Measurements from ENCODE around the gene PITHD1.
A peak's percentile ranks its signal among the peaks of the same experiment; 100 is the strongest.

The PITHD1 gene

DNA sequence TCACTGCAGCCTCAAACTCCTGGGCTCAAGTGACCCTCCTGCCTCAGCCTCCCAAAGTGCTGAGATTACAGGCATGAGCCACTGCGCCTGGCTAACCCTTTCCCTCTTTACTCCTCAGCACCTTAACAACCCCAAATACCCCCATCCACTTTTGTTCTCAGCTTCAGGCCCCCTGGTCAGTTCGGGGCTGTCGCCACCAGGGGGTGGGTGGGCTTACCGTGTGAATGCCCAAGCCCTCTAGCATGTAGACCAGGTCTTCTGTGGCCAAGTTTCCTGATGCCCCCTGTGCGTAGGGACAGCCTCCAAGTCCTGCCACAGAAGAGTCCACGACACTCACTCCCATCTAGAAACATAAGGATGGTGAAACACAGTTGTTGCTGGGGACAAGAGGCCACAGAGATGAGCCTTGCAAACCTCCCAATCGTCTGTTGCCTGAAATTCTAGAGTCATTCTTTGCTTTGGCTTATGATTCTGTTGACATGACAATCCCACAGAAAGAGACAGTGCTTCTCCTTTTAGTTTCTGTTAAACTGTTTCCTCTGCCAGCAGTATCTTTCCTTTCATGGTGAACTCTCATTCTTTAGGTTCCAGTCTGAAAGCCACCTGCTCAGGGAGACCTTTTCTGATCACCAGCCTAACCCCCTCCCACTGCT is 26.1 kb downstream of the PITHD1 start:
- DNase-seq = peak in 1 of 3 donors; percentile 41
- POLR2A ChIA-PET = interaction anchor here (0.6 kb wide), 1 partner anchor 153 kb away, joined by 3 read pairs; no protein-coding TSS in a partner anchor
- no peaks in the 10 kb centered on the region for H3K9me3 ChIP-seq (ENCODE audit: control extremely low read depth in 1 of 5, control insufficient read depth in 4 of 5, insufficient read depth in 2 of 5, low read depth in 1 of 5, low read length in 4 of 5)
- H3K36me3 ChIP-seq (ENCODE audit: control insufficient read depth in 4 of 4, insufficient read depth in 4 of 4, low read length in 3 of 4) = peaks cover 2 to 10% (median 8%) of the 10 kb centered on the region in 4 experiments
- H3K4me3 ChIP-seq (ENCODE audit: control insufficient read depth in 1 of 7, extremely low read depth in 1 of 7, insufficient read depth in 4 of 7, low read depth in 2 of 7, low read length in 6 of 7) = no peak overlapping the region
- no peaks in the 10 kb centered on the region for H3K27me3 ChIP-seq (replicated peaks in 2 of 5; ENCODE audit: control insufficient read depth in 4 of 5, insufficient read depth in 5 of 5, low read length in 4 of 5)
- H3K27ac ChIP-seq (ENCODE audit: insufficient read depth in 1 of 2, low read depth in 1 of 2, low read length in 2 of 2, poor library complexity in 1 of 2, severe bottlenecking in 2 of 2) = no peak overlapping the region
- peaks cover 3 to 43% (median 35%) of the 10 kb centered on the region in 4 experiments for H3K4me1 ChIP-seq (ENCODE audit: control extremely low read depth in 1 of 4, control insufficient read depth in 4 of 4, insufficient read depth in 4 of 4, low read length in 3 of 4)
- CTCF ChIA-PET = interaction anchor here (0.9 to 3.2 kb wide), 4 partner anchors 33 to 112 kb away, joined by 3 to 18 read pairs (median 4); no protein-coding TSS in a partner anchor
- WGBS (ENCODE audit: insufficient coverage) = over 99% methylated on average over 7 of the region's 7 CpGs

DNA sequence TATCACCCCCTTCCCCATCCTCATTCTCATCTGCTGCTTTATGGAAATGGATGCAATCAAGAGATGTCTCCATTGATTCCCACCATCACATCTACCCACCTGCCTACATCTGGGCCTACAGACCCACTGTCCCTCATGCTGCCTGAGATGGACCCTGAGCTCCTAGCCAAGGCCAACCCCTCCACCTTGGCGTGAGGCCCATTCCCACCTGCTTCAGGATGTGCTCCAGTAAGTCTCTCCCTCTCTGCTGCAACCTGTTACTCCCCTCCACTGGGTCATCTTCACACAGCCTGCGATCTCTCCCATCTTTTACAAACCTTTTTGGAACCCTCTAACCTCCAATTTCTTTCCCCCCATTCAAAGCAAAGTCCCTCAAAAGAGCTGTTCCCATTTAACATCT is 26.8 kb downstream of the PITHD1 start:
- 100% methylated on average over 2 of the region's 2 CpGs for WGBS (ENCODE audit: insufficient coverage)
- Histone ChIP-seq H3K4me1 (ENCODE audit: control extremely low read depth in 1 of 4, control insufficient read depth in 4 of 4, insufficient read depth in 4 of 4, low read length in 3 of 4) (peaks cover 4 to 43% (median 32%) of the 10 kb centered on the region in 4 experiments), H3K36me3 (ENCODE audit: control insufficient read depth in 4 of 4, insufficient read depth in 4 of 4, low read length in 3 of 4) (peaks cover 2 to 10% (median 8%) of the 10 kb centered on the region in 4 experiments), H3K27me3 (replicated peaks in 2 of 5; ENCODE audit: control insufficient read depth in 4 of 5, insufficient read depth in 5 of 5, low read length in 4 of 5) (no peaks in the 10 kb centered on the region), H3K4me3 (ENCODE audit: control insufficient read depth in 1 of 7, extremely low read depth in 1 of 7, insufficient read depth in 4 of 7, low read depth in 2 of 7, low read length in 6 of 7) (no peak overlapping the region), H3K9me3 (ENCODE audit: control extremely low read depth in 1 of 5, control insufficient read depth in 4 of 5, insufficient read depth in 2 of 5, low read depth in 1 of 5, low read length in 4 of 5) (no peaks in the 10 kb centered on the region), H3K27ac (ENCODE audit: insufficient read depth in 1 of 2, low read depth in 1 of 2, low read length in 2 of 2, poor library complexity in 1 of 2, severe bottlenecking in 2 of 2) (no peak overlapping the region)
- ChIA-PET POLR2A (interaction anchor here (0.6 kb wide), 1 partner anchor 28 kb away, joined by 4 read pairs; no protein-coding TSS in a partner anchor), CTCF (interaction anchor here (0.7 to 8.1 kb wide), 4 partner anchors 8 to 314 kb away, joined by 3 to 108 read pairs (median 3); no protein-coding TSS in a partner anchor)
- no peak for DNase-seq

DNA sequence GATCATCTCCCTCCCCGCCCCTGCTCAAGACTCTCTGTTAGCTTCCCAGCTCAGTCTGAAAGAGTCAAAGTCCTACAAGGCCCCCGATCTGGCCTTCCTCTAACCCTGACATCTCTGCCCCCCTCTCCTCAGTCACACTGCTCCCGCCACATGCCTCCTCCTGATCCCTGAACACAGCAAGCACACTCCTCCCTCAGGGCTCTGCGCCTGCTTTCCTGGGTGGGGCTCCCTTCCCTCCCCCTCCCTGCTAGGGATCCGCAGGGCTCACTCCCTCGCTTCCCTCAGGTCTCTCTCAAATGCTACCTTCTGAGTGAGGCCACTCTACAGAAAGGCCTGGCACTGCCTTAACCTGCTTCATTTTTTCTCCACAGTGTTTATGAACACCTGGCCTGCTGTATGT is 28.1 kb downstream of the PITHD1 start:
- no peak overlapping the region for H3K4me3 ChIP-seq (ENCODE audit: control insufficient read depth in 1 of 7, extremely low read depth in 1 of 7, insufficient read depth in 4 of 7, low read depth in 2 of 7, low read length in 6 of 7)
- H3K9me3 ChIP-seq (ENCODE audit: control extremely low read depth in 1 of 5, control insufficient read depth in 4 of 5, insufficient read depth in 2 of 5, low read depth in 1 of 5, low read length in 4 of 5) = no peaks in the 10 kb centered on the region
- H3K27ac ChIP-seq (ENCODE audit: insufficient read depth in 1 of 2, low read depth in 1 of 2, low read length in 2 of 2, poor library complexity in 1 of 2, severe bottlenecking in 2 of 2) = no peak overlapping the region
- ChIA-PET CTCF (interaction anchor here (0.6 to 8.1 kb wide), 4 partner anchors 9 to 112 kb away, joined by 3 to 108 read pairs (median 7); no protein-coding TSS in a partner anchor), POLR2A (no interaction called here)
- H3K4me1 ChIP-seq (ENCODE audit: control extremely low read depth in 1 of 4, control insufficient read depth in 4 of 4, insufficient read depth in 4 of 4, low read length in 3 of 4) = peaks cover 6 to 52% (median 39%) of the 10 kb centered on the region in 4 experiments
- 80% methylated on average over 5 of the region's 6 CpGs for WGBS (ENCODE audit: insufficient coverage)
- no peaks in the 10 kb centered on the region for H3K27me3 ChIP-seq (replicated peaks in 2 of 5; ENCODE audit: control insufficient read depth in 4 of 5, insufficient read depth in 5 of 5, low read length in 4 of 5)
- peaks cover 2 to 10% (median 8%) of the 10 kb centered on the region in 4 experiments for H3K36me3 ChIP-seq (ENCODE audit: control insufficient read depth in 4 of 4, insufficient read depth in 4 of 4, low read length in 3 of 4)
- DNase-seq = no peak

DNA sequence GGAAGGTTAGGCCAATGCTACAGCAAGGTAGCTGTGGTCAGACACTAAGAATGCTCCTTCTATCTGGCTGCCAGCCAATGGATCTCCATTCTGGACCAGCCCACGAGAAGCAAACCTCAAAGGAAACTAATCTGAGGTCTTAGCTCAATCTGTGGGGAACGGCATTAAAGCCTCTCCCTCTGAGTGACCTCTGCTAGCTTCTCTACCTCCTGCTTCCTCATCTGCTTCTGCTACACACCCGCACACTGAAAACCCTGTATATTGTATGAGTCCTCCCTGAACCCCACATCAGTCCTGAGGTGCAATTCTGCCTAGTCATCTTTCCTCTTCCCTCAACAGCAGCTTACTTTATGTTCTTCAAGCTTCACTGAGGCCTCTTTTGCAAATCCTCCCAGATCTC is 29.2 kb downstream of the PITHD1 start:
- H3K27ac ChIP-seq (ENCODE audit: insufficient read depth in 1 of 2, low read depth in 1 of 2, low read length in 2 of 2, poor library complexity in 1 of 2, severe bottlenecking in 2 of 2) = no peak overlapping the region
- peak; percentile 42 to 89 (median 87) for DNase-seq
- POLR2A ChIA-PET = interaction anchor here (0.7 kb wide), 1 partner anchor 109 kb away, joined by 3 read pairs; no protein-coding TSS in a partner anchor
- CTCF ChIA-PET = interaction anchor here (0.6 to 8.1 kb wide), 12 partner anchors 10 to 148 kb away, joined by 3 to 108 read pairs (median 4); partner anchors contain the start of gene CNR2
- no peaks in the 10 kb centered on the region for H3K27me3 ChIP-seq (replicated peaks in 2 of 5; ENCODE audit: control insufficient read depth in 4 of 5, insufficient read depth in 5 of 5, low read length in 4 of 5)
- peak overlapping the region in 2 of 7 experiments; percentile 6 to 12 for H3K4me3 ChIP-seq (ENCODE audit: control insufficient read depth in 1 of 7, extremely low read depth in 1 of 7, insufficient read depth in 4 of 7, low read depth in 2 of 7, low read length in 6 of 7)
- peaks cover 2 to 13% (median 10%) of the 10 kb centered on the region in 4 experiments for H3K36me3 ChIP-seq (ENCODE audit: control insufficient read depth in 4 of 4, insufficient read depth in 4 of 4, low read length in 3 of 4)
- 0% methylated on average over 2 of the region's 3 CpGs for WGBS (ENCODE audit: insufficient coverage)
- H3K9me3 ChIP-seq (ENCODE audit: control extremely low read depth in 1 of 5, control insufficient read depth in 4 of 5, insufficient read depth in 2 of 5, low read depth in 1 of 5, low read length in 4 of 5) = no peaks in the 10 kb centered on the region
- H3K4me1 ChIP-seq (ENCODE audit: control extremely low read depth in 1 of 4, control insufficient read depth in 4 of 4, insufficient read depth in 4 of 4, low read length in 3 of 4) = peaks cover 6 to 56% (median 39%) of the 10 kb centered on the region in 4 experiments

DNA sequence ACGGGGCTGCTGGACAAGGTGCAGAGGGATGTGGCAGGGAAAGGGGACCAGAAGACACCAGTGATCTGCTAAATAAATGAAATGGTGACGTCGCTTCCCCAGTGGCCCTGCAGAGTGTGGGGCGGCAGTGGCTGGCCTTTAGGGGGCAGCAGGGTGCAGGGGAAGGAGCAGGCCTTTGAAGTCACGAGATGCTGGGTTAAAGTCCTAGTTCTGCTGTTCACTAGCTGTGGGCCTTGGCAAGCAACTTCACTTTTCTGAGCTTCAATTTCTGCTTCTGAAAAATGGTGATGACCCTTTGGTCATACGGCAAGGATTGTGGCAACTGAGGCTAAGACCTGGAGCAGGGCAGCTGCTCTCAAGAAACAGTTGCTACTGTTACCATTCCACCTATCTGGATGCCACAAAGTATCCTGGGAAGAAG is 31.5 kb downstream of the PITHD1 start:
- POLR2A ChIA-PET = no interaction called here
- peak; percentile 89 to 94 (median 94) for DNase-seq

DNA sequence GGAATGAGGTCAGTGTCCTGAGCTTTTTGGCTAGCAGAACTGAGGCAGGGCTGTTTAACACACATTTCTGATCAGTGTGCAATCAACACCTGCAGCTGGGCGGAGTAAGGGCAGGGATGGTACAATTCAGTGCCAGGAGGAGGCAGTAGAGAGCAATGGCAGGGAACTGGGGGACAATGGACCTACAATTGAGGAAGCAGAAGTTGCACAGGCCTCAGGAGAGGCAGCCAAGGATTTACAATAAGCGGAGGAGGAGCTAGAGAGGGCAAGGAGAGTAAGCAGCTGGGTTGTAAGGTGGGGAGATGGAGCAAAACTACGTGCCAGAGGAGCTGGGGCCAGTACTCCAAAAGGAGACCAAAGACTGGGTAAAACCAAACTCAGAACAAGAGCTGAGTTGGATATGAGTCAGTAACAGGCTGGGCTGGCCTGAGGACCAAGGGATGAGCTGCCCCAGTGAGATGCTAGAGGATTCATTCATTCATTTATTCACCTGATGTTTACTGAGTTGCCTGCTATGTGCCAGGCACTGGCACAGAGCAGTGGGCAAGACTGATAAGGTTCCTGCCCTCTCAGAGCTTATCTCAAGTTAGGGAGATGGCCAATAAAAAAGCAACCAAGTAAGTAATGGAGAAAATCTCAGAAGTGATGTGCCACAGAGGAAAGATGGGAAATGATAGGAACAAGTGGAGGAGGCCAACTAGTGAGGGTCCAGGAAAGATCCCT is 32.8 kb downstream of the PITHD1 start:
- Histone ChIP-seq H3K9me3 (ENCODE audit: control extremely low read depth in 1 of 5, control insufficient read depth in 4 of 5, insufficient read depth in 2 of 5, low read depth in 1 of 5, low read length in 4 of 5) (no peaks in the 10 kb centered on the region), H3K27me3 (replicated peaks in 2 of 5; ENCODE audit: control insufficient read depth in 4 of 5, insufficient read depth in 5 of 5, low read length in 4 of 5) (no peaks in the 10 kb centered on the region), H3K27ac (ENCODE audit: insufficient read depth in 1 of 2, low read depth in 1 of 2, low read length in 2 of 2, poor library complexity in 1 of 2, severe bottlenecking in 2 of 2) (no peak overlapping the region), H3K4me1 (ENCODE audit: control extremely low read depth in 1 of 4, control insufficient read depth in 4 of 4, insufficient read depth in 4 of 4, low read length in 3 of 4) (peaks cover 6 to 51% (median 41%) of the 10 kb centered on the region in 4 experiments), H3K36me3 (ENCODE audit: control insufficient read depth in 4 of 4, insufficient read depth in 4 of 4, low read length in 3 of 4) (peaks cover 3 to 23% (median 17%) of the 10 kb centered on the region in 4 experiments), H3K4me3 (ENCODE audit: control insufficient read depth in 1 of 7, extremely low read depth in 1 of 7, insufficient read depth in 4 of 7, low read depth in 2 of 7, low read length in 6 of 7) (no peak overlapping the region)
- POLR2A ChIA-PET = interaction anchor here (0.6 to 1.2 kb wide), 4 partner anchors 9 to 87 kb away, joined by 3 to 4 read pairs (median 3); partner anchors contain the start of gene HMGCL
- peak; percentile 89 to 96 (median 95) for DNase-seq
- CTCF ChIA-PET = interaction anchor here (0.7 to 8.1 kb wide), 34 partner anchors 8 to 301 kb away, joined by 3 to 108 read pairs (median 7); partner anchors contain the start of genes CNR2, FUCA1, GALE and HMGCL
- 20% methylated on average over 3 of the region's 3 CpGs for whole genome bisulfite sequencing (ENCODE audit: insufficient coverage)

More for the DNA sequence above, 31.5 kb downstream of the PITHD1 start:
- Histone ChIP-seq H3K9me3 (ENCODE audit: control extremely low read depth in 1 of 5, control insufficient read depth in 4 of 5, insufficient read depth in 2 of 5, low read depth in 1 of 5, low read length in 4 of 5) (no peaks in the 10 kb centered on the region), H3K36me3 (ENCODE audit: control insufficient read depth in 4 of 4, insufficient read depth in 4 of 4, low read length in 3 of 4) (peaks cover 2 to 20% (median 16%) of the 10 kb centered on the region in 4 experiments), H3K27me3 (replicated peaks in 2 of 5; ENCODE audit: control insufficient read depth in 4 of 5, insufficient read depth in 5 of 5, low read length in 4 of 5) (no peaks in the 10 kb centered on the region), H3K4me3 (ENCODE audit: control insufficient read depth in 1 of 7, extremely low read depth in 1 of 7, insufficient read depth in 4 of 7, low read depth in 2 of 7, low read length in 6 of 7) (no peak overlapping the region), H3K27ac (ENCODE audit: insufficient read depth in 1 of 2, low read depth in 1 of 2, low read length in 2 of 2, poor library complexity in 1 of 2, severe bottlenecking in 2 of 2) (no peak overlapping the region), H3K4me1 (ENCODE audit: control extremely low read depth in 1 of 4, control insufficient read depth in 4 of 4, insufficient read depth in 4 of 4, low read length in 3 of 4) (peaks cover 6 to 53% (median 39%) of the 10 kb centered on the region in 4 experiments)
- CTCF ChIA-PET = interaction anchor here (0.6 to 8.1 kb wide), 31 partner anchors 8 to 165 kb away, joined by 3 to 108 read pairs (median 7); partner anchors contain the start of genes CNR2, FUCA1, GALE and HMGCL
- WGBS (ENCODE audit: insufficient coverage) = 19% methylated on average over 6 of the region's 6 CpGs

Data from common myeloid progenitor, CD34-positive (primary cell).